HepG2 (cell line): ENCODE results near the gene KRTAP20-2. TPM values are rescaled to one million over a fixed set of nuclear protein-coding genes. Genes with fewer than 3 reads are reported as not detected.

ENCODE experiments used
- ATAC-seq: fragments of 200-7000 bp; cut with Tn5 transposase; 3 replicates; pipeline ENCODE4 v1.9.1; 2020; ENCODE audit warnings: mild to moderate bottlenecking, moderate library complexity
- BruUV-seq: library from RNA; stranded (reverse); fragments of 400-500 nt; replicated peaks from 2 replicates; lab custom pipeline; 2021; lab: Mats Ljungman, UMichigan
- CTCF ChIA-PET: fragments of 300-600 bp; formaldehyde crosslinking; extraction: SDS; loops from one replicate; lab custom pipeline; 2021; ENCODE audit warnings: low total read pairs, inconsistent platforms, low intra/inter-chr PET ratio; lab: Yijun Ruan, JAX
- POLR2A ChIA-PET: fragments of 350-600 bp; sonication (Branson Sonifier 250); formaldehyde crosslinking; loops from one replicate; lab custom pipeline; 2020; ENCODE audit warnings: antibody characterized with exemption, inconsistent platforms; lab: Yijun Ruan, JAX
- DNase-seq: peaks from one replicate; pipeline ENCODE4 v3.0.0-alpha.2; 2015; ENCODE audit warnings: low spot score
- FAIRE-seq: peaks from 3 replicates; lab custom pipeline; 2011; peaks lifted over from hg19 to GRCh38; lab: Jason Lieb, UNC
- H2AFZ ChIP-seq: one replicate; pipeline ENCODE4 v1.6.1; 2011; ENCODE audit warnings: low read length, inconsistent platforms
- H3K27ac ChIP-seq: fragments of 300-600 bp; 3 replicates; pipeline ENCODE4 v1.8.0; 2011; ENCODE audit warnings: mixed run types, mild to moderate bottlenecking, mixed read lengths, low read length, inconsistent platforms; ENCODE audit not compliant: insufficient read depth; ENCODE audit errors: extremely low read length
- H3K27me3 ChIP-seq, 2 experiments: fragments of 200-600 bp in 1 of 2; 2 replicates in 1 of 2; 3 replicates in 1 of 2; pipeline versions ENCODE4 v1.6.0 to v1.8.0; 2011; ENCODE audit warnings: low read length in 2 of 2, mild to moderate bottlenecking in 2 of 2, moderate library complexity in 2 of 2, inconsistent platforms in 1 of 2; ENCODE audit not compliant: insufficient read depth in 2 of 2, control insufficient read depth in 1 of 2
- H3K36me3 ChIP-seq, 2 experiments: fragments of 200-600 bp in 1 of 2; replicated peaks in 1 of 2; 2 replicates in 1 of 2; 3 replicates in 1 of 2; pipeline versions ENCODE4 v1.5.1 to v1.8.0; 2011; ENCODE audit warnings: low read length in 2 of 2, inconsistent platforms in 1 of 2; ENCODE audit not compliant: insufficient read depth in 2 of 2, control insufficient read depth in 1 of 2
- H3K4me1 ChIP-seq: 2 replicates; pipeline ENCODE4 v1.5.1; 2012; ENCODE audit warnings: low read length, inconsistent platforms; ENCODE audit not compliant: insufficient read depth
- H3K4me2 ChIP-seq: 2 replicates; pipeline ENCODE4 v1.6.0; 2011; ENCODE audit warnings: low read depth, low read length, inconsistent platforms
- H3K4me3 ChIP-seq, 3 experiments: fragments of 200-600 bp in 1 of 3; sonication (generic), shearing (Covaris generic) in 1 of 3; replicated peaks in 1 of 3; 2 replicates each; pipeline ENCODE4 v1.5.1; 2011 to 2016; ENCODE audit warnings: low read length in 3 of 3, inconsistent platforms in 2 of 3, low read depth in 2 of 3, mild to moderate bottlenecking in 2 of 3, control low read depth in 1 of 3, mixed read lengths in 1 of 3; ENCODE audit not compliant: insufficient read depth in 1 of 3
- H3K79me2 ChIP-seq: one replicate; pipeline ENCODE4 v1.6.1; 2011; ENCODE audit warnings: low read length, inconsistent platforms; ENCODE audit not compliant: insufficient read depth
- H3K9ac ChIP-seq: 2 replicates; pipeline ENCODE4 v1.6.0; 2011; ENCODE audit warnings: mild to moderate bottlenecking, low read depth, low read length, inconsistent platforms; ENCODE audit not compliant: insufficient read depth
- H3K9me3 ChIP-seq: 2 replicates; pipeline ENCODE4 v1.5.1; 2012; ENCODE audit warnings: mild to moderate bottlenecking, low read length
- H4K20me1 ChIP-seq: 2 replicates; pipeline ENCODE4 v1.6.0; 2011; ENCODE audit warnings: inconsistent platforms, mild to moderate bottlenecking, low read length, moderate library complexity; ENCODE audit not compliant: insufficient read depth
- ATF7 ChIP-seq, 2 experiments: fragments of 450-650 bp in 1 of 2; sonication (generic) in 1 of 2; formaldehyde crosslinking in 1 of 2; IDR thresholded peaks; 2 replicates each; pipeline versions ENCODE4 v1.4.0 to v1.6.1; 2016 to 2020; ENCODE audit warnings: antibody characterized with exemption in 1 of 2, mild to moderate bottlenecking in 1 of 2, missing genetic modification reagents in 1 of 2
- CEBPB ChIP-seq: IDR thresholded peaks from 2 replicates; pipeline ENCODE4 v1.6.1; 2011; ENCODE audit warnings: low read depth, low read length, improper control_type of control experiment, borderline replicate concordance
- HMG20B ChIP-seq: conservative IDR thresholded peaks from 2 replicates; pipeline ENCODE4 v1.6.1; 2016; ENCODE audit warnings: missing genetic modification reagents, missing compliant biosample characterization
- NR2F6 ChIP-seq, 2 experiments: IDR thresholded peaks; 2 replicates each; pipeline ENCODE4 v1.6.1; 2016; ENCODE audit warnings: antibody characterized with exemption in 1 of 2, mild to moderate bottlenecking in 1 of 2
- RBM22 ChIP-seq: fragments of 200-400 bp; formaldehyde crosslinking; optimal IDR thresholded peaks from 2 replicates; pipeline ENCODE3; 2017; ENCODE audit warnings: mild to moderate bottlenecking, low read length, moderate library complexity
- in situ Hi-C: cut with HindIII; loops from 2 replicates; pipeline ENCODE4 v1.10.0; 2017; ENCODE audit warnings: low pct_unique_long_range_greater_than_20kb; ENCODE audit not compliant: extremely low pct_ligation_motif_present
- intact Hi-C: fragments of 100-400 bp; cut with micrococcal nuclease; formaldehyde crosslinking; loops from one replicate; pipeline ENCODE4 v1.10.0; 2022; ENCODE audit not compliant: unreplicated experiment
- polyA plus RNA-seq, 8 experiments: library from polyadenylated mRNA; depleted of rRNA in 3 of 8; stranded (reverse) in 7 of 8; unstranded in 1 of 8; fragments of >200 nt; fragmentation: Illumina TruSeq in 4 of 8; extraction: Trizol in 4 of 8; gene quantifications; 2 replicates each; pipeline versions ENCODE4 v1.2.1 to v1.2.3, GENCODE V29; 2011 to 2016; ENCODE audit warnings: low read depth in 4 of 8, missing spikeins in 1 of 8, mixed read lengths in 1 of 8; ENCODE audit not compliant: insufficient read depth in 1 of 8
- total RNA-seq, 5 experiments: library from RNA; depleted of rRNA; stranded (reverse); fragments of >200 nt; fragmentation: Illumina TruSeq; extraction: Trizol; gene quantifications; 2 replicates each; pipeline ENCODE4 v1.2.3, GENCODE V29; 2016; ENCODE audit warnings: low read depth in 1 of 5
- TF ChIP-seq, protein P1 (sequence below): sonication (generic); formaldehyde crosslinking; IDR thresholded peaks from 2 replicates; pipeline ENCODE4 v1.5.0; 2020; ENCODE audit warnings: mild to moderate bottlenecking, missing genetic modification reagents, moderate library complexity

KRTAP20-2 gene
- total and polyA plus RNA-seq, 2 of the 13 experiments (the other 11 are each of a cell fraction or from before 2014, with no cell fraction given): not detected

DNA sequence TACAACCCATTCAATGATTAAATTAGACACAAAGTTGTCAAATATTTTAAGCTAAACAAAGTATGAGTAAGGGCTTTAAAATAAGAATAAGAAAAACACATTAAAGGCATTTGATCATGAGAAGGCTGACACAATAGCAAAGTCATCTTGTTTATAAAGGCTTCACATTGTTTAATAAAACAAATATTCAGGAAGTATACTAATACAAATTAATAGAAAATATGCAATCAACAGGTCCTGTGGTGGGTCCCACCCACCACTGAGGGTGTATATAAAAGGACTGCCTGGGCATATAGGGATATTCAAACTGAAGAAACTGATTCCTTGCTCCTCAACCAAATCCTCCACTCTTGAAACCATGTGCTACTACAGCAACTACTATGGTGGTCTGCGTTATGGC, at the start of gene KRTAP20-2 (continued):
- TF ChIP-seq NR2F6 (IDR thresholded peaks at IDR 0.05) (no peak), NR2F6 (CRISPR knock-in tag; IDR thresholded peaks at IDR 0.05) (no peak), RBM22 (no peak), CEBPB (no peak), HMG20B (CRISPR knock-in tag) (no peak)
- TF ChIP-seq, protein P1, sequence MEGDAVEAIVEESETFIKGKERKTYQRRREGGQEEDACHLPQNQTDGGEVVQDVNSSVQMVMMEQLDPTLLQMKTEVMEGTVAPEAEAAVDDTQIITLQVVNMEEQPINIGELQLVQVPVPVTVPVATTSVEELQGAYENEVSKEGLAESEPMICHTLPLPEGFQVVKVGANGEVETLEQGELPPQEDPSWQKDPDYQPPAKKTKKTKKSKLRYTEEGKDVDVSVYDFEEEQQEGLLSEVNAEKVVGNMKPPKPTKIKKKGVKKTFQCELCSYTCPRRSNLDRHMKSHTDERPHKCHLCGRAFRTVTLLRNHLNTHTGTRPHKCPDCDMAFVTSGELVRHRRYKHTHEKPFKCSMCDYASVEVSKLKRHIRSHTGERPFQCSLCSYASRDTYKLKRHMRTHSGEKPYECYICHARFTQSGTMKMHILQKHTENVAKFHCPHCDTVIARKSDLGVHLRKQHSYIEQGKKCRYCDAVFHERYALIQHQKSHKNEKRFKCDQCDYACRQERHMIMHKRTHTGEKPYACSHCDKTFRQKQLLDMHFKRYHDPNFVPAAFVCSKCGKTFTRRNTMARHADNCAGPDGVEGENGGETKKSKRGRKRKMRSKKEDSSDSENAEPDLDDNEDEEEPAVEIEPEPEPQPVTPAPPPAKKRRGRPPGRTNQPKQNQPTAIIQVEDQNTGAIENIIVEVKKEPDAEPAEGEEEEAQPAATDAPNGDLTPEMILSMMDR: no peak

DNA sequence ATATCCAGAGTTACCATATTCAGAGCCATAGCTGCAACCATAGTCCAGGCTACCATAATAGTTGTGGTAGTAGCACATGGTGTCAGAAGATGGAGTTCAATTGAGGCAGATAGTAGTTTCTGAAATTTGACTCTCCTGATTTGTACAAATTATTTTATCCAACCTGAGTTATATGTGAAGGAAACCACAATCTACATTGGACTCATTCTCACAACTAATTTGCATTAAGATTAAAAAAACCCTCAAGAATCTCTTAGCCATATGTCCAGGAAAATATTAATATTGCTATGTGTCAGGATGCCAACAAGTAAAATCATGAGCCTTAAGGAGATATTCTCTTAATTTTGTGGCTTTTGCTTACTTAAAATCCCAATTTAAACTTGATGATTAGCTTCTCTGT, 44.7 kb upstream of the KRTAP20-2 start, which contains the start of gene KRTAP22-2:
KRTAP22-2 (minus strand) TSS at position 101 of the 400 bp plus-strand sequence.
- no peaks in the 10 kb centered on the region for H3K79me2 ChIP-seq
- no peak within 1 kb of the TSS for H3K27ac ChIP-seq
- H3K4me1 ChIP-seq: no peaks in the 10 kb centered on the region
- no TSS peak for BruUV-seq
- H3K4me3 ChIP-seq: no peak within 1 kb of the TSS
- DNase-seq: no peak
- H3K27me3 ChIP-seq: no peaks in the 10 kb centered on the region
- no peak for TF ChIP-seq ATF7 (IDR thresholded peaks at IDR 0.05)
- TF ChIP-seq ATF7 (CRISPR knock-in tag; IDR thresholded peaks at IDR 0.05): no peak
- H2AFZ ChIP-seq: no peak within 1 kb of the TSS
- no peak within 1 kb of the TSS for H3K9ac ChIP-seq
- no peaks in the 10 kb centered on the region for H3K36me3 ChIP-seq
- intact Hi-C loops: no loop called here
- in situ Hi-C loops: no loop called here
- no peaks in the 10 kb centered on the region for H4K20me1 ChIP-seq
- CTCF ChIA-PET: no interaction called here
- POLR2A ChIA-PET: no interaction called here
- H3K9me3 ChIP-seq: peaks cover 82% of the 10 kb centered on the region
- FAIRE-seq: no peak
- no peak for ATAC-seq
- no peak within 1 kb of the TSS for H3K4me2 ChIP-seq
